Measurements from ENCODE around the gene MTFP1. TPM values are rescaled to one million over a fixed set of nuclear protein-coding genes. Genes with fewer than 3 reads are reported as not detected.

The MTFP1 gene
- total RNA-seq, 1 donor from 2014 or later: 29.9 TPM

DNA sequence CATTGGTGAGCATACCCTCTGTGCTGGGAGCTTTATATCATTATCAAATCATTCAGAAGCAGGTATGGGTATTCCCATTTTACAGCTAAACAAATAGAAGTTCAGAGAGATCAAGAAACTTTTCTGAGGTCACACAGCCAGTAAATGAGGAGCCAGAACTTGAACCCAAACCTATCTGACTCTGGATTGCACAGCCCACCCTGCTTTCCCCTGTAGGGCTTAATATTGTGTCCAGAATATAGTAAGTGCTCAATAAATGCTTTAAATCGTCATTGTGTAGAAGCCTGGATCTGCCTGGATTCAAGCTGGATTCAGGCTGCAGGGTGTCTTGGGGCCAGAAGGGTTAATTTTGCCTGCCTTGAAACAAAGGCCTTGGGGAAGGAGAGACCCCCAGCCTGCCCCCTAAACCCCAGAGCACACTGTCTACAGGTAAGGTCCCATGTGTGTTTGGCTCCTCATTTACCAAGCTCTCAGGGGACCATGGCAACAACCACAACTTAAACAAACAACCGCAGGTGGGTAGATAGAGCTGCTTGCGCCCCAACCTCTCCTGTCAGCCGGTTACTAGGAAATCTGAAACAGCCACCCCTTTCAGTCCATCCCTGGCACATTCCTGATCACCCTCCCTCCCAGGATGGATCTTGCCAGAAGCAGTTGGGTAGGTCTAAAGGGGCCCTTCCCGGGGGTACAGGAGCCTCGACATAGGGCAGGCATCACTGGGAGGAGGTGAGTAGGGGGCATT is 49.3 kb downstream of the MTFP1 start:
- Histone ChIP-seq H4K20me1 (ENCODE audit: low read depth) (no peaks in the 10 kb centered on the region), H3K9ac (no peak overlapping the region), H2AFZ (replicated peaks) (no peak overlapping the region), H3K4me2 (no peak overlapping the region), H3K4me1 (no peaks in the 10 kb centered on the region), H3K9me3 (ENCODE audit: low read depth) (no peaks in the 10 kb centered on the region), H3K36me3 (no peaks in the 10 kb centered on the region), H3K27me3 (peaks cover 3% of the 10 kb centered on the region), H3K79me2 (ENCODE audit: low read depth) (no peaks in the 10 kb centered on the region), H3K27ac (no peak overlapping the region), H3F3A (ENCODE audit: low read depth) (no peaks in the 10 kb centered on the region), H3K4me3 (no peak overlapping the region)
- Mint-ChIP-seq H3K4me3 (no peak overlapping the region), H3K27me3 (ENCODE audit: insufficient read depth, low read depth) (peaks cover 8% of the 10 kb centered on the region), H3K36me3 (no peaks in the 10 kb centered on the region), H3K27ac (no peak overlapping the region), H3K4me1 (no peaks in the 10 kb centered on the region), H3K9me3 (no peaks in the 10 kb centered on the region)
- TF ChIP-seq EZH2 (IDR thresholded peaks at IDR 0.05) (no peak), EZH2phosphoT487 (IDR thresholded peaks at IDR 0.05) (no peak)
- TF ChIP-seq, protein P1, sequence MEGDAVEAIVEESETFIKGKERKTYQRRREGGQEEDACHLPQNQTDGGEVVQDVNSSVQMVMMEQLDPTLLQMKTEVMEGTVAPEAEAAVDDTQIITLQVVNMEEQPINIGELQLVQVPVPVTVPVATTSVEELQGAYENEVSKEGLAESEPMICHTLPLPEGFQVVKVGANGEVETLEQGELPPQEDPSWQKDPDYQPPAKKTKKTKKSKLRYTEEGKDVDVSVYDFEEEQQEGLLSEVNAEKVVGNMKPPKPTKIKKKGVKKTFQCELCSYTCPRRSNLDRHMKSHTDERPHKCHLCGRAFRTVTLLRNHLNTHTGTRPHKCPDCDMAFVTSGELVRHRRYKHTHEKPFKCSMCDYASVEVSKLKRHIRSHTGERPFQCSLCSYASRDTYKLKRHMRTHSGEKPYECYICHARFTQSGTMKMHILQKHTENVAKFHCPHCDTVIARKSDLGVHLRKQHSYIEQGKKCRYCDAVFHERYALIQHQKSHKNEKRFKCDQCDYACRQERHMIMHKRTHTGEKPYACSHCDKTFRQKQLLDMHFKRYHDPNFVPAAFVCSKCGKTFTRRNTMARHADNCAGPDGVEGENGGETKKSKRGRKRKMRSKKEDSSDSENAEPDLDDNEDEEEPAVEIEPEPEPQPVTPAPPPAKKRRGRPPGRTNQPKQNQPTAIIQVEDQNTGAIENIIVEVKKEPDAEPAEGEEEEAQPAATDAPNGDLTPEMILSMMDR (IDR thresholded peaks at IDR 0.05): no peak
- DNase-seq (ENCODE audit: low spot score): no peak

Small RNA genes within 50 kb of the gene (small RNA-seq; reads per million reads assigned to genes)
- gene AC004832.3: not detected
- not detected for gene RNU6-564P

Other genes with a start within 250 kb of the MTFP1 start
- 0.21 and 0.50 TPM in 2 replicates for gene LIF, start 179.0 kb upstream of the MTFP1 start, total RNA-seq (ENCODE audit: low replicate concordance)
- gene OSM, start 158.9 kb upstream of the MTFP1 start, total RNA-seq (ENCODE audit: low replicate concordance): not detected in 2 replicates
- gene CASTOR1, start 136.3 kb upstream of the MTFP1 start, total RNA-seq (ENCODE audit: low replicate concordance): 6.2 and 23.1 TPM in 2 replicates
- gene TBC1D10A, start 98.8 kb upstream of the MTFP1 start, total RNA-seq (ENCODE audit: low replicate concordance): 6.2 and 10.2 TPM in 2 replicates
- gene SF3A1, start 68.9 kb upstream of the MTFP1 start, total RNA-seq (ENCODE audit: low replicate concordance): 29.2 and 48.4 TPM in 2 replicates
- 3.7 and 11.1 TPM in 2 replicates for gene CCDC157, start 68.8 kb upstream of the MTFP1 start, total RNA-seq (ENCODE audit: low replicate concordance)
- 11.9 and 38.5 TPM in 2 replicates for gene RNF215, start 38.4 kb upstream of the MTFP1 start, total RNA-seq (ENCODE audit: low replicate concordance)
- gene SEC14L2, start 28.8 kb upstream of the MTFP1 start, total RNA-seq (ENCODE audit: low replicate concordance): 4.9 and 5.7 TPM in 2 replicates
- not detected in 2 replicates for gene SEC14L3, start 46.2 kb downstream of the MTFP1 start, total RNA-seq (ENCODE audit: low replicate concordance)
- 0.31 TPM in 1 of 2 replicates, not detected in the other for gene SEC14L4, start 79.9 kb downstream of the MTFP1 start, total RNA-seq (ENCODE audit: low replicate concordance)
- gene SEC14L6, start 121.0 kb downstream of the MTFP1 start, total RNA-seq (ENCODE audit: low replicate concordance): 2.4 and 2.7 TPM in 2 replicates
- gene GAL3ST1, start 148.9 kb downstream of the MTFP1 start, total RNA-seq (ENCODE audit: low replicate concordance): 4.3 and 10.1 TPM in 2 replicates
- 30.2 and 54.4 TPM in 2 replicates for gene PES1, start 166.1 kb downstream of the MTFP1 start, total RNA-seq (ENCODE audit: low replicate concordance)
- gene TCN2, start 181.4 kb downstream of the MTFP1 start, total RNA-seq (ENCODE audit: low replicate concordance): 33.9 and 66.5 TPM in 2 replicates
- gene SLC35E4, start 210.0 kb downstream of the MTFP1 start, total RNA-seq (ENCODE audit: low replicate concordance): 0.36 and 4.8 TPM in 2 replicates
- gene DUSP18, start 242.1 kb downstream of the MTFP1 start, total RNA-seq (ENCODE audit: low replicate concordance): 3.1 and 5.6 TPM in 2 replicates